ENCODE measurements around the gene SCD.

DNA sequence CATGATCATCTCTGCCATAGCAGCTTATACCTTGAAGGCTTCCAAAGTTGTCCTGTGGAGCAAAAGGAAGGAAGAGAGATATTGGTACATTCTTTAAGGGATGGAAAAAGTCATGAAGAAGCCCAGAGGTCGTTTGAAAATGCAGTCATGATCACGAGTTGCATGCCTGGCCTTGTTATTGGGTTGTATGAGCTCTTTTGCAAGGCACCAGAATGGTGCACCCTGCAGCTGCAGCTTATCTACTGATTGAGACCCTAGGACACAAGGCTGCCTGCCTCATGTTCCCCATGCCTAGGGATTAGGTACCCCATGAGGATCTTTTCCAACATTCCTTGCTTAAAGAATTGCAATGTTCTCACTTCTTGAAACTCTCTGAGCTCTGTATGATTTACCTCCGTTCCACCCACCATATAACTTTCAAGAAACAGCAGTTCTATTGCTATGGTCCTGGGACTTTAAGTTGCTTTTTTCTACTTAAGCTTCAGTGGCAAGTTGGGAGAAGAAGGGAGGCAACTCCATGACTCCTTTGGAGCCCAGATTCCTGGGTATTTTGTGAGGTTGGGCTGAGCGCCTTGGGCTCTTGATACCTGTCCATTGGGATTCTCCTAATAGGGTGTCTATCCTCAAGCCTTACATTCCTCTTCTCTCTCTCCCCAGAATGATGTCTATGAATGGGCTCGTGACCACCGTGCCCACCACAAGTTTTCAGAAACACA, 6.9 kb downstream of the SCD start:
- no peak for TF ChIP-seq EZH2 (IDR thresholded peaks at IDR 0.05)
- TF ChIP-seq, protein P1, sequence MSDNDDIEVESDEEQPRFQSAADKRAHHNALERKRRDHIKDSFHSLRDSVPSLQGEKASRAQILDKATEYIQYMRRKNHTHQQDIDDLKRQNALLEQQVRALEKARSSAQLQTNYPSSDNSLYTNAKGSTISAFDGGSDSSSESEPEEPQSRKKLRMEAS (IDR thresholded peaks at IDR 0.05) = no peak
- no peak for TF ChIP-seq SP1 (IDR thresholded peaks at IDR 0.05; ENCODE audit: low read depth)
- TF ChIP-seq, protein P2, sequence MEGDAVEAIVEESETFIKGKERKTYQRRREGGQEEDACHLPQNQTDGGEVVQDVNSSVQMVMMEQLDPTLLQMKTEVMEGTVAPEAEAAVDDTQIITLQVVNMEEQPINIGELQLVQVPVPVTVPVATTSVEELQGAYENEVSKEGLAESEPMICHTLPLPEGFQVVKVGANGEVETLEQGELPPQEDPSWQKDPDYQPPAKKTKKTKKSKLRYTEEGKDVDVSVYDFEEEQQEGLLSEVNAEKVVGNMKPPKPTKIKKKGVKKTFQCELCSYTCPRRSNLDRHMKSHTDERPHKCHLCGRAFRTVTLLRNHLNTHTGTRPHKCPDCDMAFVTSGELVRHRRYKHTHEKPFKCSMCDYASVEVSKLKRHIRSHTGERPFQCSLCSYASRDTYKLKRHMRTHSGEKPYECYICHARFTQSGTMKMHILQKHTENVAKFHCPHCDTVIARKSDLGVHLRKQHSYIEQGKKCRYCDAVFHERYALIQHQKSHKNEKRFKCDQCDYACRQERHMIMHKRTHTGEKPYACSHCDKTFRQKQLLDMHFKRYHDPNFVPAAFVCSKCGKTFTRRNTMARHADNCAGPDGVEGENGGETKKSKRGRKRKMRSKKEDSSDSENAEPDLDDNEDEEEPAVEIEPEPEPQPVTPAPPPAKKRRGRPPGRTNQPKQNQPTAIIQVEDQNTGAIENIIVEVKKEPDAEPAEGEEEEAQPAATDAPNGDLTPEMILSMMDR (IDR thresholded peaks at IDR 0.05 in 2 of 3, conservative IDR thresholded peaks at IDR 0.05 in 1 of 3; ENCODE audit: borderline replicate concordance in 1 of 3, insufficient read depth in 1 of 3, low read depth in 2 of 3, low read length in 2 of 3) = no peak
- TF ChIP-seq, protein P3, sequence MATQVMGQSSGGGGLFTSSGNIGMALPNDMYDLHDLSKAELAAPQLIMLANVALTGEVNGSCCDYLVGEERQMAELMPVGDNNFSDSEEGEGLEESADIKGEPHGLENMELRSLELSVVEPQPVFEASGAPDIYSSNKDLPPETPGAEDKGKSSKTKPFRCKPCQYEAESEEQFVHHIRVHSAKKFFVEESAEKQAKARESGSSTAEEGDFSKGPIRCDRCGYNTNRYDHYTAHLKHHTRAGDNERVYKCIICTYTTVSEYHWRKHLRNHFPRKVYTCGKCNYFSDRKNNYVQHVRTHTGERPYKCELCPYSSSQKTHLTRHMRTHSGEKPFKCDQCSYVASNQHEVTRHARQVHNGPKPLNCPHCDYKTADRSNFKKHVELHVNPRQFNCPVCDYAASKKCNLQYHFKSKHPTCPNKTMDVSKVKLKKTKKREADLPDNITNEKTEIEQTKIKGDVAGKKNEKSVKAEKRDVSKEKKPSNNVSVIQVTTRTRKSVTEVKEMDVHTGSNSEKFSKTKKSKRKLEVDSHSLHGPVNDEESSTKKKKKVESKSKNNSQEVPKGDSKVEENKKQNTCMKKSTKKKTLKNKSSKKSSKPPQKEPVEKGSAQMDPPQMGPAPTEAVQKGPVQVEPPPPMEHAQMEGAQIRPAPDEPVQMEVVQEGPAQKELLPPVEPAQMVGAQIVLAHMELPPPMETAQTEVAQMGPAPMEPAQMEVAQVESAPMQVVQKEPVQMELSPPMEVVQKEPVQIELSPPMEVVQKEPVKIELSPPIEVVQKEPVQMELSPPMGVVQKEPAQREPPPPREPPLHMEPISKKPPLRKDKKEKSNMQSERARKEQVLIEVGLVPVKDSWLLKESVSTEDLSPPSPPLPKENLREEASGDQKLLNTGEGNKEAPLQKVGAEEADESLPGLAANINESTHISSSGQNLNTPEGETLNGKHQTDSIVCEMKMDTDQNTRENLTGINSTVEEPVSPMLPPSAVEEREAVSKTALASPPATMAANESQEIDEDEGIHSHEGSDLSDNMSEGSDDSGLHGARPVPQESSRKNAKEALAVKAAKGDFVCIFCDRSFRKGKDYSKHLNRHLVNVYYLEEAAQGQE (IDR thresholded peaks at IDR 0.05; ENCODE audit: low read depth) = no peak
- TF ChIP-seq POLR2A (IDR thresholded peaks at IDR 0.05; ENCODE audit: borderline replicate concordance, extremely low read depth, insufficient read depth, insufficient read length) = no peak
- TF ChIP-seq EZH2phosphoT487 (IDR thresholded peaks at IDR 0.05; ENCODE audit: borderline replicate concordance) = no peak
- TF ChIP-seq, protein P4, sequence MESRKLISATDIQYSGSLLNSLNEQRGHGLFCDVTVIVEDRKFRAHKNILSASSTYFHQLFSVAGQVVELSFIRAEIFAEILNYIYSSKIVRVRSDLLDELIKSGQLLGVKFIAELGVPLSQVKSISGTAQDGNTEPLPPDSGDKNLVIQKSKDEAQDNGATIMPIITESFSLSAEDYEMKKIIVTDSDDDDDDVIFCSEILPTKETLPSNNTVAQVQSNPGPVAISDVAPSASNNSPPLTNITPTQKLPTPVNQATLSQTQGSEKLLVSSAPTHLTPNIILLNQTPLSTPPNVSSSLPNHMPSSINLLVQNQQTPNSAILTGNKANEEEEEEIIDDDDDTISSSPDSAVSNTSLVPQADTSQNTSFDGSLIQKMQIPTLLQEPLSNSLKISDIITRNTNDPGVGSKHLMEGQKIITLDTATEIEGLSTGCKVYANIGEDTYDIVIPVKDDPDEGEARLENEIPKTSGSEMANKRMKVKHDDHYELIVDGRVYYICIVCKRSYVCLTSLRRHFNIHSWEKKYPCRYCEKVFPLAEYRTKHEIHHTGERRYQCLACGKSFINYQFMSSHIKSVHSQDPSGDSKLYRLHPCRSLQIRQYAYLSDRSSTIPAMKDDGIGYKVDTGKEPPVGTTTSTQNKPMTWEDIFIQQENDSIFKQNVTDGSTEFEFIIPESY (IDR thresholded peaks at IDR 0.05; ENCODE audit: extremely low read depth, insufficient replicate concordance, low read length) = no peak
- TF ChIP-seq SRF (IDR thresholded peaks at IDR 0.05; ENCODE audit: low read depth) = no peak
